ENCODE measurements around the gene ENGASE. TPM values are rescaled to one million over a fixed set of nuclear protein-coding genes. Genes with fewer than 3 reads are reported as not detected.

Gene ENGASE
- total RNA-seq, 1 donor from 2014 or later: 11.5 TPM

DNA sequence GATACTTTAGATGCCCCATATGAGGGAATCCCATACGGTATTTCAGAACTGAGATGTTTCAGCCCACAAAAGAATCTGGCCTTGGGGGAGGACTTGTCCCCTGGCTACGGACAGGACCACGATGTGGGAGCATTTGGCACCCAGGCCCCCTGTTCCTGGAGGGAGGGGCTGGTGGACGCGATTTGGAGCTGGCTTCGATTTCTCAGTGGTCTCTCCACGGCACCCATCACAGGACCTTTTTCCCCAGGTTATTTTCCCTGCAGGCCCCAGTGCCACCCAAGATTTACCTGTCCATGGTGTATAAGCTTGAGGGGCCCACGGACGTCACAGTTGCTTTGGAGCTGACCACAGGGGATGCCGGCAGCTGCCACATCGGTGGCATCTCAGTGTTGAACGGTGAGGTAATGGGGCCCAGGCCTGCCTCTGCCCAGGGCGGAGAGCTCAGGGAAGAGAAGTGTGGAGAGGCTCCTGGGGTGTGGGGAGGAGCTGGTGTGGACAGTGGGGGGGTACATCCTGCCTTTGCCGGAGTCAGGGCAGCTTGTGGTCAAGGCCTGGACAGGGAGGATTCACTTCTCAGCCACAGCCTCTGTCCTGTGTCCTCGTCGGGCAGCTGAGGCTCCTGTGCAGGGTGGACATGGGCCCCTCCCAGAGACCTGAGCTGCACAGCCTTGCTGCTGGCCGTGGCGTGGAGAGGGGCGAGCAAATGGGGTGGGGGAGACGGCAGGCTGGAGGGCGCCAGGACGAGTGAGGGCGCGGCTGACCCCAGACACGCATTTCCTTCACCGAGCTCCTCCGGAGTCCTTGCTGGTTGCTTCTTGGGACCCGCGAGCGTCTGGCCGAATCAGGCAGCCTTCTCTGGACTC is 9.9 kb downstream of the ENGASE start:
- TF ChIP-seq, protein P1, sequence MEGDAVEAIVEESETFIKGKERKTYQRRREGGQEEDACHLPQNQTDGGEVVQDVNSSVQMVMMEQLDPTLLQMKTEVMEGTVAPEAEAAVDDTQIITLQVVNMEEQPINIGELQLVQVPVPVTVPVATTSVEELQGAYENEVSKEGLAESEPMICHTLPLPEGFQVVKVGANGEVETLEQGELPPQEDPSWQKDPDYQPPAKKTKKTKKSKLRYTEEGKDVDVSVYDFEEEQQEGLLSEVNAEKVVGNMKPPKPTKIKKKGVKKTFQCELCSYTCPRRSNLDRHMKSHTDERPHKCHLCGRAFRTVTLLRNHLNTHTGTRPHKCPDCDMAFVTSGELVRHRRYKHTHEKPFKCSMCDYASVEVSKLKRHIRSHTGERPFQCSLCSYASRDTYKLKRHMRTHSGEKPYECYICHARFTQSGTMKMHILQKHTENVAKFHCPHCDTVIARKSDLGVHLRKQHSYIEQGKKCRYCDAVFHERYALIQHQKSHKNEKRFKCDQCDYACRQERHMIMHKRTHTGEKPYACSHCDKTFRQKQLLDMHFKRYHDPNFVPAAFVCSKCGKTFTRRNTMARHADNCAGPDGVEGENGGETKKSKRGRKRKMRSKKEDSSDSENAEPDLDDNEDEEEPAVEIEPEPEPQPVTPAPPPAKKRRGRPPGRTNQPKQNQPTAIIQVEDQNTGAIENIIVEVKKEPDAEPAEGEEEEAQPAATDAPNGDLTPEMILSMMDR (IDR thresholded peaks at IDR 0.05; ENCODE audit: insufficient read depth, low read depth, low read length): no peak
- no peak for TF ChIP-seq EZH2 (IDR thresholded peaks at IDR 0.05; ENCODE audit: insufficient read depth, low read length)
- FAIRE-seq (no peak), DNase-seq (ENCODE audit: low read depth) (no peak)
- peaks cover 14% of the 10 kb centered on the region for H3K36me3 Mint-ChIP-seq (ENCODE audit: low read depth, unreplicated experiment)
- H3K4me1 ChIP-seq (ENCODE audit: insufficient read depth, low read length): no peaks in the 10 kb centered on the region
- no peaks in the 10 kb centered on the region for H3K9me3 Mint-ChIP-seq (ENCODE audit: unreplicated experiment)
- no peak overlapping the region for H3K4me3 ChIP-seq (ENCODE audit: insufficient read depth, low read depth, low read length)
- H3K9me3 ChIP-seq (ENCODE audit: insufficient read depth, low read depth, low read length): no peaks in the 10 kb centered on the region
- no peak overlapping the region for H3K9ac ChIP-seq (ENCODE audit: low read length)
- H3K4me1 Mint-ChIP-seq (ENCODE audit: low read depth, unreplicated experiment): no peaks in the 10 kb centered on the region
- H3K27ac Mint-ChIP-seq (ENCODE audit: unreplicated experiment): no peak overlapping the region
- H3K36me3 ChIP-seq (ENCODE audit: insufficient read depth, low read length): no peaks in the 10 kb centered on the region
- H3K27me3 Mint-ChIP-seq (ENCODE audit: low read depth, unreplicated experiment): no peaks in the 10 kb centered on the region
- no peak overlapping the region for H2AFZ ChIP-seq (ENCODE audit: low read depth, low read length)
- no peaks in the 10 kb centered on the region for H3K27me3 ChIP-seq (ENCODE audit: insufficient read depth, low read length)
- peaks cover 19% of the 10 kb centered on the region for H4K20me1 ChIP-seq (ENCODE audit: insufficient read depth, low read length)
- no peaks in the 10 kb centered on the region for H3K79me2 ChIP-seq (ENCODE audit: insufficient read depth, low read length)
- H3K4me2 ChIP-seq (ENCODE audit: low read length): no peak overlapping the region
- H3K4me3 Mint-ChIP-seq (ENCODE audit: unreplicated experiment): no peak overlapping the region
- no peak overlapping the region for H3K27ac ChIP-seq (ENCODE audit: low read depth, low read length)

DNA sequence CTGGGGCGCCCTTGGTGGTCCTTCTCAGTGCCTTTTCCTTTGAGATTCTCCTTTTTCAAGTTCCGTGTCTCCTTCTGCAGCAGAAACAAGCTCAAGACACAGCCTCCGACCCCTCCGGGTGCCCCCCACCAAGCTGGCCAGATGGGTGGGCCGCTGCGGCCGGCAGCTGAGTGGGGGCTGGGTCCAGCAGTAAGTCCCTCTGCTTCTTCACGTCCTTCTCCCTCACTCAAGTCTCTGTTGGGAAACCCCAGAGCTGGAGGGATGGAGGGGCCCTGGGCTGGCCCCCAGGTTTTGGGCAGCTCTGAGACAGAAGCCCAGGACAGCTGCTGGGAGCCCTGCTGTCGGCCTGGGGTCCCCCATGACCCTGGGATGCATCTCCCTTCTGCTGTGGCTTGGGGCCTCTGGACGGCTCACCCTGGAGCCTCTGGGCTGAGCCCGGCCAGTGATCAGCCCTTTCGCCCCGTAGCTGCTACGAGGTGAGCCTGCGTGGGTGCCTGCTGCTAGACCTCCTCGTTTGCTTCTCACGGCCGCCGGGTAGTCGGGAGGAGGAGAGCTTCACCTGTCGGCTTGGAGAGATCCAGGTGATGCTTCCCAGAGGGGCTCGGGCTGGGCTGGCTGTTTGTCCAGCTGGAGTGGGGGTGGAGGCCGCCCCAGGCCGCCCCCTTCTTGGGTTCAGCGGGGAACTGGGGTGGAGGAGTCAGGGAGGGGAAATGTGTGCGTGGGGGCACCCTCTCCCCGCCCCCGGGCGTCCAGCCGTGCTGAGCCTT is 10.7 kb downstream of the ENGASE start:
- Histone ChIP-seq H3K27me3 (ENCODE audit: insufficient read depth, low read length) (no peaks in the 10 kb centered on the region), H3K9ac (ENCODE audit: low read length) (no peak overlapping the region), H3K36me3 (ENCODE audit: insufficient read depth, low read length) (no peaks in the 10 kb centered on the region), H3K27ac (ENCODE audit: low read depth, low read length) (no peak overlapping the region), H3K4me1 (ENCODE audit: insufficient read depth, low read length) (no peaks in the 10 kb centered on the region), H4K20me1 (ENCODE audit: insufficient read depth, low read length) (peaks cover 19% of the 10 kb centered on the region), H3K79me2 (ENCODE audit: insufficient read depth, low read length) (no peaks in the 10 kb centered on the region), H3K9me3 (ENCODE audit: insufficient read depth, low read depth, low read length) (no peaks in the 10 kb centered on the region), H3K4me2 (ENCODE audit: low read length) (no peak overlapping the region), H2AFZ (ENCODE audit: low read depth, low read length) (no peak overlapping the region), H3K4me3 (ENCODE audit: insufficient read depth, low read depth, low read length) (no peak overlapping the region)
- no peak for DNase-seq (ENCODE audit: low read depth)
- H3K4me3 Mint-ChIP-seq (ENCODE audit: unreplicated experiment): no peak overlapping the region
- no peaks in the 10 kb centered on the region for H3K27me3 Mint-ChIP-seq (ENCODE audit: low read depth, unreplicated experiment)
- no peaks in the 10 kb centered on the region for H3K9me3 Mint-ChIP-seq (ENCODE audit: unreplicated experiment)
- TF ChIP-seq, protein P1 (IDR thresholded peaks at IDR 0.05; ENCODE audit: insufficient read depth, low read depth, low read length): no peak
- no peaks in the 10 kb centered on the region for H3K4me1 Mint-ChIP-seq (ENCODE audit: low read depth, unreplicated experiment)
- no peak for FAIRE-seq
- no peak overlapping the region for H3K27ac Mint-ChIP-seq (ENCODE audit: unreplicated experiment)
- H3K36me3 Mint-ChIP-seq (ENCODE audit: low read depth, unreplicated experiment): peaks cover 10% of the 10 kb centered on the region
